CD4-positive, alpha-beta T cell treated with Interleukin-15 for 4 hours (primary cell): ENCODE data around the gene CACNA1D.

Experiments
- DNase-seq: peaks from one replicate; pipeline ENCODE4 v3.0.0-alpha.2; 2020; ENCODE audit warnings: low spot score

Gene CACNA1D

GRCh38 chr3:53806182-53807116, 312.0 kb downstream of the CACNA1D start:
- DNase-seq = no peak

GRCh38 chr3:53807117-53807810, 312.9 kb downstream of the CACNA1D start:
- DNase-seq = no peak

- DNase-seq = no peak
Measured at GRCh38 chr3:53808496-53808895, 314.1 kb downstream of the CACNA1D start.

- DNase-seq = no peak
Measured at GRCh38 chr3:53809267-53809666, 314.9 kb downstream of the CACNA1D start.

- no peak for DNase-seq
Measured at GRCh38 chr3:53809764-53810400, 315.5 kb downstream of the CACNA1D start.

GRCh38 chr3:53811143-53811927, 316.9 kb downstream of the CACNA1D start:
- no peak for DNase-seq

GRCh38 chr3:53812434-53812833, 318.0 kb downstream of the CACNA1D start:
- DNase-seq = no peak

- DNase-seq = no peak
Measured at GRCh38 chr3:53813229-53813628, 318.8 kb downstream of the CACNA1D start.

GRCh38 chr3:53813876-53814275, 319.5 kb downstream of the CACNA1D start:
- DNase-seq = no peak

GRCh38 chr3:53815067-53815466, 320.7 kb downstream of the CACNA1D start:
- DNase-seq = no peak

- no peak for DNase-seq
Measured at GRCh38 chr3:53815651-53816050, 321.2 kb downstream of the CACNA1D start.

- DNase-seq = no peak
Measured at GRCh38 chr3:53816425-53816824, 322.0 kb downstream of the CACNA1D start.

- no peak for DNase-seq
Measured at GRCh38 chr3:53817211-53817610, 322.8 kb downstream of the CACNA1D start.

GRCh38 chr3:53817809-53818208, 323.4 kb downstream of the CACNA1D start:
- DNase-seq = no peak

- DNase-seq = no peak
Measured at GRCh38 chr3:53818221-53819162, 324.1 kb downstream of the CACNA1D start.

GRCh38 chr3:53819163-53819868, 324.9 kb downstream of the CACNA1D start:
- DNase-seq = no peak

- DNase-seq = no peak
Measured at GRCh38 chr3:53820084-53820483, 325.7 kb downstream of the CACNA1D start.

- DNase-seq = no peak
Measured at GRCh38 chr3:53820756-53821580, 326.6 kb downstream of the CACNA1D start.

- no peak for DNase-seq
Measured at GRCh38 chr3:53821631-53822121, 327.3 kb downstream of the CACNA1D start.
